Measurements from ENCODE around the gene COPZ2.
"Not testable (repeated sequence)": the region's sequence is repeated elsewhere in the genome, so short reads cannot be mapped to it uniquely, and the experiment has no call there.

Gene COPZ2

GRCh38 chr17:47996201-47996600 lies 41.4 kb downstream of the COPZ2 start:
- no peaks in the 10 kb centered on the region for H3K36me3 ChIP-seq (ENCODE audit: insufficient read depth, low read length)
- no peaks in the 10 kb centered on the region for H3K4me1 ChIP-seq (ENCODE audit: control insufficient read depth, insufficient read depth, low read length, unreplicated experiment)
- no peak overlapping the region for H3K4me3 ChIP-seq (ENCODE audit: low read depth, low read length)
- H2AFZ ChIP-seq (ENCODE audit: low read length, unreplicated experiment) = no peak overlapping the region
- no peaks in the 10 kb centered on the region for H3K27me3 ChIP-seq (ENCODE audit: insufficient read depth, low read length)
- no peak overlapping the region for H3K27ac ChIP-seq (ENCODE audit: low read depth, low read length)
- H3K79me2 ChIP-seq (ENCODE audit: control insufficient read depth, insufficient read depth, low read length, unreplicated experiment) = no peaks in the 10 kb centered on the region

- Histone ChIP-seq H3K79me2 (ENCODE audit: control insufficient read depth, insufficient read depth, low read length, unreplicated experiment) (no peaks in the 10 kb centered on the region), H3K27me3 (ENCODE audit: insufficient read depth, low read length) (no peaks in the 10 kb centered on the region), H2AFZ (ENCODE audit: low read length, unreplicated experiment) (no peak overlapping the region), H3K27ac (ENCODE audit: low read depth, low read length) (no peak overlapping the region), H3K36me3 (ENCODE audit: insufficient read depth, low read length) (no peaks in the 10 kb centered on the region), H3K4me3 (ENCODE audit: low read depth, low read length) (no peak overlapping the region), H3K4me1 (ENCODE audit: control insufficient read depth, insufficient read depth, low read length, unreplicated experiment) (no peaks in the 10 kb centered on the region)
Measured at GRCh38 chr17:47995241-47995935, 42.2 kb downstream of the COPZ2 start.

GRCh38 chr17:47994724-47995123 lies 42.9 kb downstream of the COPZ2 start:
- no peak overlapping the region for H3K4me3 ChIP-seq (ENCODE audit: low read depth, low read length)
- no peaks in the 10 kb centered on the region for H3K27me3 ChIP-seq (ENCODE audit: insufficient read depth, low read length)
- H3K79me2 ChIP-seq (ENCODE audit: control insufficient read depth, insufficient read depth, low read length, unreplicated experiment) = no peaks in the 10 kb centered on the region
- no peak overlapping the region for H3K27ac ChIP-seq (ENCODE audit: low read depth, low read length)
- H3K36me3 ChIP-seq (ENCODE audit: insufficient read depth, low read length) = no peaks in the 10 kb centered on the region
- no peaks in the 10 kb centered on the region for H3K4me1 ChIP-seq (ENCODE audit: control insufficient read depth, insufficient read depth, low read length, unreplicated experiment)
- H2AFZ ChIP-seq (ENCODE audit: low read length, unreplicated experiment) = no peak overlapping the region

- Histone ChIP-seq H3K27me3 (ENCODE audit: insufficient read depth, low read length) (no peaks in the 10 kb centered on the region), H3K4me1 (ENCODE audit: control insufficient read depth, insufficient read depth, low read length, unreplicated experiment) (no peaks in the 10 kb centered on the region), H3K36me3 (ENCODE audit: insufficient read depth, low read length) (no peaks in the 10 kb centered on the region), H2AFZ (ENCODE audit: low read length, unreplicated experiment) (no peak overlapping the region), H3K27ac (ENCODE audit: low read depth, low read length) (no peak overlapping the region), H3K4me3 (ENCODE audit: low read depth, low read length) (no peak overlapping the region), H3K79me2 (ENCODE audit: control insufficient read depth, insufficient read depth, low read length, unreplicated experiment) (no peaks in the 10 kb centered on the region)
Measured at GRCh38 chr17:47993964-47994363, 43.6 kb downstream of the COPZ2 start.

- Histone ChIP-seq H3K27me3 (ENCODE audit: insufficient read depth, low read length) (no peaks in the 10 kb centered on the region), H3K27ac (ENCODE audit: low read depth, low read length) (no peak overlapping the region), H3K4me3 (ENCODE audit: low read depth, low read length) (no peak overlapping the region), H3K36me3 (ENCODE audit: insufficient read depth, low read length) (no peaks in the 10 kb centered on the region), H3K79me2 (ENCODE audit: control insufficient read depth, insufficient read depth, low read length, unreplicated experiment) (no peaks in the 10 kb centered on the region), H2AFZ (ENCODE audit: low read length, unreplicated experiment) (no peak overlapping the region), H3K4me1 (ENCODE audit: control insufficient read depth, insufficient read depth, low read length, unreplicated experiment) (no peaks in the 10 kb centered on the region)
Measured at GRCh38 chr17:47993031-47993564, 44.5 kb downstream of the COPZ2 start.

GRCh38 chr17:47992216-47992615 lies 45.4 kb downstream of the COPZ2 start:
- Histone ChIP-seq H3K79me2 (ENCODE audit: control insufficient read depth, insufficient read depth, low read length, unreplicated experiment) (no peaks in the 10 kb centered on the region), H3K4me1 (ENCODE audit: control insufficient read depth, insufficient read depth, low read length, unreplicated experiment) (no peaks in the 10 kb centered on the region), H3K27ac (ENCODE audit: low read depth, low read length) (no peak overlapping the region), H3K4me3 (ENCODE audit: low read depth, low read length) (no peak overlapping the region), H3K36me3 (ENCODE audit: insufficient read depth, low read length) (no peaks in the 10 kb centered on the region), H3K27me3 (ENCODE audit: insufficient read depth, low read length) (no peaks in the 10 kb centered on the region), H2AFZ (ENCODE audit: low read length, unreplicated experiment) (no peak overlapping the region)

- no peak overlapping the region for H2AFZ ChIP-seq (ENCODE audit: low read length, unreplicated experiment)
- H3K27ac ChIP-seq (ENCODE audit: low read depth, low read length) = no peak overlapping the region
- H3K79me2 ChIP-seq (ENCODE audit: control insufficient read depth, insufficient read depth, low read length, unreplicated experiment) = no peaks in the 10 kb centered on the region
- H3K4me1 ChIP-seq (ENCODE audit: control insufficient read depth, insufficient read depth, low read length, unreplicated experiment) = no peaks in the 10 kb centered on the region
- H3K27me3 ChIP-seq (ENCODE audit: insufficient read depth, low read length) = no peaks in the 10 kb centered on the region
- H3K4me3 ChIP-seq (ENCODE audit: low read depth, low read length) = no peak overlapping the region
- H3K36me3 ChIP-seq (ENCODE audit: insufficient read depth, low read length) = no peaks in the 10 kb centered on the region
Measured at GRCh38 chr17:47990962-47991731, 46.5 kb downstream of the COPZ2 start.

GRCh38 chr17:47989700-47990099 lies 47.9 kb downstream of the COPZ2 start:
- Histone ChIP-seq H3K79me2 (ENCODE audit: control insufficient read depth, insufficient read depth, low read length, unreplicated experiment) (no peaks in the 10 kb centered on the region), H2AFZ (ENCODE audit: low read length, unreplicated experiment) (no peak overlapping the region), H3K27me3 (ENCODE audit: insufficient read depth, low read length) (no peaks in the 10 kb centered on the region), H3K4me1 (ENCODE audit: control insufficient read depth, insufficient read depth, low read length, unreplicated experiment) (no peaks in the 10 kb centered on the region), H3K36me3 (ENCODE audit: insufficient read depth, low read length) (no peaks in the 10 kb centered on the region), H3K27ac (ENCODE audit: low read depth, low read length) (no peak overlapping the region), H3K4me3 (ENCODE audit: low read depth, low read length) (no peak overlapping the region)

- Histone ChIP-seq H3K36me3 (ENCODE audit: insufficient read depth, low read length) (no peaks in the 10 kb centered on the region), H3K79me2 (ENCODE audit: control insufficient read depth, insufficient read depth, low read length, unreplicated experiment) (no peaks in the 10 kb centered on the region), H3K4me3 (ENCODE audit: low read depth, low read length) (no peak overlapping the region), H3K27me3 (ENCODE audit: insufficient read depth, low read length) (no peaks in the 10 kb centered on the region), H3K27ac (ENCODE audit: low read depth, low read length) (no peak overlapping the region), H3K4me1 (ENCODE audit: control insufficient read depth, insufficient read depth, low read length, unreplicated experiment) (no peaks in the 10 kb centered on the region), H2AFZ (ENCODE audit: low read length, unreplicated experiment) (no peak overlapping the region)
Measured at GRCh38 chr17:47989159-47989558, 48.4 kb downstream of the COPZ2 start.

GRCh38 chr17:47988445-47988844 lies 49.2 kb downstream of the COPZ2 start:
- H2AFZ ChIP-seq (ENCODE audit: low read length, unreplicated experiment) = not testable (repeated sequence)

More at GRCh38 chr17:47988445-47988844, 49.2 kb downstream of the COPZ2 start:
- not testable (repeated sequence) for H3K4me3 ChIP-seq (ENCODE audit: low read depth, low read length); H3K36me3 ChIP-seq (ENCODE audit: insufficient read depth, low read length); H3K27me3 ChIP-seq (ENCODE audit: insufficient read depth, low read length); H3K4me1 ChIP-seq (ENCODE audit: control insufficient read depth, insufficient read depth, low read length, unreplicated experiment); H3K79me2 ChIP-seq (ENCODE audit: control insufficient read depth, insufficient read depth, low read length, unreplicated experiment); H3K27ac ChIP-seq (ENCODE audit: low read depth, low read length)

Data from ACC112 (cell line).